ENCODE data around the gene FRMD4A. TPM values are rescaled to one million over a fixed set of nuclear protein-coding genes. Genes with fewer than 3 reads are reported as not detected.
A peak's percentile ranks its signal among the peaks of the same experiment; 100 is the strongest.

Gene FRMD4A
- total and polyA plus RNA-seq, 2 of the 4 experiments (the other 2 are of a cell fraction), result 30.3 to 68.8 TPM

DNA sequence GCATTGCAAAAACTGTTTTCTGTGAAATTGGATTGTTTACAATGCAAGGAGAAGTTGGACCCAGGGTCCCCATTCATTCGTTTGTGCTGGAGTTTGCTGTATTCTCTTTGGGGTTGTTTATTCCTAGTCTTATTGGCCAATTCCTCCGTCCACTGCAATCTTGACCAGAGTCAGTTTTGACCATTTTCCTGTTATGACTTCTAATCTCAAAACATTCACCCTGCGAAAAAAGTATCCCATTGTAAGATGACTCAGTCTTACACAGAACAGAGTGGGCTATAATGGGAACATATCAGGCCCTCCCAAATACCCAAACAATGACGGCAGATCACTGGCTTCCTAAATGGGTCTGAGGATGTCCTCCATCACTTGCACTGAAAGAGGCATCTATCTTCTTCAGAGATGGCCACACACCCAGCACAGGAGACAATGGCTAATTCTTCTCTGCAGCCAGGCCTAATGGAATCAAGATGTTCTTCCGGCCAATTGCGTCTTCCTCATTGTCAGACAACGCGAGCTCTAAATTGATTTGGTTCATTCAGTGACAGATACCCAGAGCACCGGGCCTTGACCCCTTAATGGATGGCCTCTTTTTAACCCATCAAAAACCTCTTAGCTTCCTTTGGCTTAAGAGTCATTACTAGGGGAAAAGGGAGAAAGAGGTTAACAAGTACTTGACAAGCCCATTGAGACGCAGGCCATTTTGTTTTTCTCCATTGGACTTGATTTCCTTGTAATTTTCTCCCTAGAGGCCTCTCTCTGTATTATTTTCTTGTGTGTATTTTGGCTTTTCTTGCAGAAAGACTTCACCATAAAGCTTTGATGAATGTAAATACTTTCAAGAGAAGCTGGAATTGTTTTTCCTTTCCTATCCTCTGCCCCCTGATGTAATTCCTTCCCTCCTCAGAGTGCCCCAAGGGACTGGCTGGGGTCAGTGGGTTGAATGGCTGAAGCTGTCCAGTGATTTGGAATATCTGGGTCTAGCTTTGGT lies 614.3 kb downstream of the FRMD4A start:
- Histone ChIP-seq H3K4me2 (ENCODE audit: low read depth, low read length) (peak overlapping the region; percentile 35), H2AK9ac (replicated peaks; ENCODE audit: low read depth, low read length, poor library complexity) (peak overlapping the region; percentile 55), H2BK120ac (ENCODE audit: low read depth, low read length) (peak overlapping the region; percentile 80)

More for the DNA sequence above, 614.3 kb downstream of the FRMD4A start:
- Histone ChIP-seq H2BK15ac (ENCODE audit: low read depth, low read length) (peak overlapping the region; percentile 74; the same call in 2 of the 3 replicates), H3K4me3 (ENCODE audit: insufficient read depth, low read depth, low read length) (no peak overlapping the region), H4K20me1 (ENCODE audit: insufficient read depth, low read length) (no peaks in the 10 kb centered on the region), H3K23ac (ENCODE audit: low read depth, low read length) (peak overlapping the region; percentile 59; the same call in 1 of the 2 replicates), H2AK5ac (ENCODE audit: low read depth, low read length) (peak overlapping the region; percentile 92), H3K14ac (replicated peaks; ENCODE audit: low read depth, low read length) (peak overlapping the region; percentile 56), H3K56ac (ENCODE audit: extremely low read depth, insufficient read depth, low read length) (peak overlapping the region; percentile 11; the same call in 1 of the 2 replicates), H4K5ac (ENCODE audit: low read depth, low read length) (peak overlapping the region; percentile 30), H3K79me1 (ENCODE audit: low read depth in 1 of 2, low read length in 2 of 2) (peaks cover 0 to 26% of the 10 kb centered on the region in 2 experiments; a peak in 3 of 4 replicates), H3K27ac (ENCODE audit: insufficient read depth, low read length) (peak overlapping the region; percentile 62), H3K9ac (ENCODE audit: low read depth, low read length) (no peak overlapping the region), H3K27me3 (ENCODE audit: control insufficient read depth, insufficient read depth, low read length) (no peaks in the 10 kb centered on the region), H4K8ac (ENCODE audit: low read depth in 2 of 2, low read length in 2 of 2) (peak overlapping the region in 1 of 2 experiments; percentile 41; a peak in 2 of 4 replicates), H2BK5ac (ENCODE audit: low read depth, low read length, poor library complexity, severe bottlenecking) (peak overlapping the region; percentile 77), H3K36me3 (ENCODE audit: control insufficient read depth, insufficient read depth, low read length) (no peaks in the 10 kb centered on the region), H3K18ac (ENCODE audit: low read depth, low read length) (peak overlapping the region; percentile 87), H3K4me1 (ENCODE audit: control insufficient read depth, insufficient read depth, low read length) (peaks cover 38% of the 10 kb centered on the region), H2BK20ac (ENCODE audit: low read depth, low read length) (peak overlapping the region; percentile 83), H2AFZ (replicated peaks; ENCODE audit: low read length, poor library complexity) (peak overlapping the region; percentile 50), H3K9me3 (ENCODE audit: control insufficient read depth, insufficient read depth, low read length) (no peaks in the 10 kb centered on the region), H3K9me1 (ENCODE audit: insufficient read depth, low read length) (peaks cover 19% of the 10 kb centered on the region), H3K4ac (ENCODE audit: low read depth, low read length) (peak overlapping the region; percentile 84), H4K91ac (ENCODE audit: insufficient read depth, low read depth, low read length) (peak overlapping the region; percentile 64)
- intact Hi-C loops (cut with micrococcal nuclease), result loop anchor here (5.0 kb wide), 1 partner anchor 36 kb away; no protein-coding TSS in a partner anchor
- ATAC-seq (ENCODE audit: low read depth) (peak; percentile 59), DNase-seq (peak; percentile 96)
- no peak for TF ChIP-seq RFX5 (IDR thresholded peaks at IDR 0.05; ENCODE audit: low read depth, low read length)
- TF ChIP-seq CEBPB (IDR thresholded peaks at IDR 0.05; ENCODE audit: low read depth, low read length), result peak; percentile 74
- TF ChIP-seq MAFK (IDR thresholded peaks at IDR 0.05; ENCODE audit: low read depth, low read length), result no peak
- TF ChIP-seq FOS (IDR thresholded peaks at IDR 0.05; ENCODE audit: low read depth, low read length), result peak; percentile 62
- TF ChIP-seq, protein P1, sequence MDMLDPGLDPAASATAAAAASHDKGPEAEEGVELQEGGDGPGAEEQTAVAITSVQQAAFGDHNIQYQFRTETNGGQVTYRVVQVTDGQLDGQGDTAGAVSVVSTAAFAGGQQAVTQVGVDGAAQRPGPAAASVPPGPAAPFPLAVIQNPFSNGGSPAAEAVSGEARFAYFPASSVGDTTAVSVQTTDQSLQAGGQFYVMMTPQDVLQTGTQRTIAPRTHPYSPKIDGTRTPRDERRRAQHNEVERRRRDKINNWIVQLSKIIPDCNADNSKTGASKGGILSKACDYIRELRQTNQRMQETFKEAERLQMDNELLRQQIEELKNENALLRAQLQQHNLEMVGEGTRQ (IDR thresholded peaks at IDR 0.05; ENCODE audit: low read depth, low read length), result no peak
- no peak for TF ChIP-seq POLR2A (IDR thresholded peaks at IDR 0.05; ENCODE audit: low read depth, low read length)
- no peak for TF ChIP-seq NFE2L2 (IDR thresholded peaks at IDR 0.05; ENCODE audit: low read depth, low read length)
- TF ChIP-seq RAD21 (IDR thresholded peaks at IDR 0.05; ENCODE audit: low read length), result no peak
- TF ChIP-seq RCOR1 (IDR thresholded peaks at IDR 0.05; ENCODE audit: insufficient replicate concordance, low read length), result peak; percentile 83
- peak; percentile 40; the same call in 1 of the 2 replicates for TF ChIP-seq BHLHE40 (IDR thresholded peaks at IDR 0.05; ENCODE audit: low read depth, low read length)
- TF ChIP-seq SMC3 (IDR thresholded peaks at IDR 0.05; ENCODE audit: low read depth, low read length), result peak; percentile 13; the same call in 1 of the 2 replicates
- TF ChIP-seq, protein P2, sequence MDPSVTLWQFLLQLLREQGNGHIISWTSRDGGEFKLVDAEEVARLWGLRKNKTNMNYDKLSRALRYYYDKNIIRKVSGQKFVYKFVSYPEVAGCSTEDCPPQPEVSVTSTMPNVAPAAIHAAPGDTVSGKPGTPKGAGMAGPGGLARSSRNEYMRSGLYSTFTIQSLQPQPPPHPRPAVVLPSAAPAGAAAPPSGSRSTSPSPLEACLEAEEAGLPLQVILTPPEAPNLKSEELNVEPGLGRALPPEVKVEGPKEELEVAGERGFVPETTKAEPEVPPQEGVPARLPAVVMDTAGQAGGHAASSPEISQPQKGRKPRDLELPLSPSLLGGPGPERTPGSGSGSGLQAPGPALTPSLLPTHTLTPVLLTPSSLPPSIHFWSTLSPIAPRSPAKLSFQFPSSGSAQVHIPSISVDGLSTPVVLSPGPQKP (IDR thresholded peaks at IDR 0.05; ENCODE audit: borderline replicate concordance, low read depth, low read length), result no peak
- TF ChIP-seq CHD1 (IDR thresholded peaks at IDR 0.05; ENCODE audit: low read depth, low read length), result no peak
- no peak for TF ChIP-seq MAZ (IDR thresholded peaks at IDR 0.05; ENCODE audit: borderline replicate concordance, low read depth, low read length)
- ChIA-PET POLR2A (ENCODE audit: unreplicated experiment) (interaction anchor here (1.0 kb wide), 1 partner anchor 9 kb away, joined by 3 read pairs; no protein-coding TSS in a partner anchor), CTCF (no interaction called here)
- 0% methylated on average over 1 of the region's 10 CpGs; no CpG with 5 or more reads in 1 of the 2 experiments for WGBS, 2 experiments (ENCODE audit: extremely low coverage in 2 of 2, insufficient read length in 1 of 2)
- BruUV-seq (replicated peaks), result no TSS peak
- dilution Hi-C loops (cut with HindIII; ENCODE audit: low sequenced_read_pairs, unreplicated experiment), result no loop called here
- in situ Hi-C loops (cut with MboI; ENCODE audit: low sequenced_read_pairs), result no loop called here

All from IMR-90 (cell line).